ENCODE results near the gene PCYT1A. TPM values are rescaled to one million over a fixed set of nuclear protein-coding genes. Genes with fewer than 3 reads are reported as not detected.

Gene PCYT1A
- total RNA-seq, 1 experiment from 2014 or later: 28.5 TPM

GRCh38 chr3:196186651-196187573, 100.6 kb downstream of the PCYT1A start (continued):
- TF ChIP-seq ZNF425 (CRISPR knock-in tag; conservative IDR thresholded peaks at IDR 0.05) (no peak), ARID4B (CRISPR knock-in tag; IDR thresholded peaks at IDR 0.05; ENCODE audit: borderline replicate concordance) (no peak), E2F1 (CRISPR knock-in tag; IDR thresholded peaks at IDR 0.05) (no peak), HMGXB4 (CRISPR knock-in tag; IDR thresholded peaks at IDR 0.05) (no peak), CREM (CRISPR knock-in tag; IDR thresholded peaks at IDR 0.05) (0 out of 2 replicates have a peak, but pooled peaks have one; percentile 17), TEAD1 (CRISPR knock-in tag; IDR thresholded peaks at IDR 0.05) (peak; percentile 27; the same call in 1 of the 2 replicates), NFATC4 (CRISPR knock-in tag; IDR thresholded peaks at IDR 0.05) (no peak), GABPB1 (CRISPR knock-in tag; IDR thresholded peaks at IDR 0.05) (no peak), GTF2I (CRISPR knock-in tag; conservative IDR thresholded peaks at IDR 0.05) (no peak), ZNF416 (CRISPR knock-in tag; IDR thresholded peaks at IDR 0.05) (no peak), TEAD4 (CRISPR knock-in tag; IDR thresholded peaks at IDR 0.05) (no peak), TP53 (CRISPR knock-in tag; IDR thresholded peaks at IDR 0.05) (no peak), PRRX2 (CRISPR knock-in tag; IDR thresholded peaks at IDR 0.05) (no peak), FOXJ3 (CRISPR knock-in tag; IDR thresholded peaks at IDR 0.05; ENCODE audit: borderline replicate concordance) (no peak)

- no peak for ATAC-seq
- no peaks in the 10 kb centered on the region for H3K9me3 Mint-ChIP-seq
- ChIA-PET CTCF (interaction anchor here (3.2 kb wide), 1 partner anchor 111 kb away, joined by 26 read pairs; no protein-coding TSS in a partner anchor), POLR2A (no interaction called here)
- no peak for DNase-seq (ENCODE audit: low spot score)
- no peak overlapping the region for H3K27ac Mint-ChIP-seq
- H3K4me3 Mint-ChIP-seq: no peak overlapping the region
- H3K36me3 Mint-ChIP-seq: no peaks in the 10 kb centered on the region
- H3K4me1 Mint-ChIP-seq: peaks cover 13% of the 10 kb centered on the region
- no peaks in the 10 kb centered on the region for H3K27me3 Mint-ChIP-seq (ENCODE audit: low read depth)
- TF ChIP-seq ATF3 (CRISPR knock-in tag; conservative IDR thresholded peaks at IDR 0.05) (no peak), IRF1 (CRISPR knock-in tag; IDR thresholded peaks at IDR 0.05) (no peak), ESRRA (CRISPR knock-in tag; IDR thresholded peaks at IDR 0.05; ENCODE audit: borderline replicate concordance) (no peak), MLX (CRISPR knock-in tag; IDR thresholded peaks at IDR 0.05) (no peak), ZNF396 (CRISPR knock-in tag; IDR thresholded peaks at IDR 0.05; ENCODE audit: borderline replicate concordance) (no peak)
- TF ChIP-seq, protein P1, sequence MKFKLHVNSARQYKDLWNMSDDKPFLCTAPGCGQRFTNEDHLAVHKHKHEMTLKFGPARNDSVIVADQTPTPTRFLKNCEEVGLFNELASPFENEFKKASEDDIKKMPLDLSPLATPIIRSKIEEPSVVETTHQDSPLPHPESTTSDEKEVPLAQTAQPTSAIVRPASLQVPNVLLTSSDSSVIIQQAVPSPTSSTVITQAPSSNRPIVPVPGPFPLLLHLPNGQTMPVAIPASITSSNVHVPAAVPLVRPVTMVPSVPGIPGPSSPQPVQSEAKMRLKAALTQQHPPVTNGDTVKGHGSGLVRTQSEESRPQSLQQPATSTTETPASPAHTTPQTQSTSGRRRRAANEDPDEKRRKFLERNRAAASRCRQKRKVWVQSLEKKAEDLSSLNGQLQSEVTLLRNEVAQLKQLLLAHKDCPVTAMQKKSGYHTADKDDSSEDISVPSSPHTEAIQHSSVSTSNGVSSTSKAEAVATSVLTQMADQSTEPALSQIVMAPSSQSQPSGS (CRISPR knock-in tag; IDR thresholded peaks at IDR 0.05; ENCODE audit: borderline replicate concordance, low read depth): no peak
- TF ChIP-seq, protein P2, sequence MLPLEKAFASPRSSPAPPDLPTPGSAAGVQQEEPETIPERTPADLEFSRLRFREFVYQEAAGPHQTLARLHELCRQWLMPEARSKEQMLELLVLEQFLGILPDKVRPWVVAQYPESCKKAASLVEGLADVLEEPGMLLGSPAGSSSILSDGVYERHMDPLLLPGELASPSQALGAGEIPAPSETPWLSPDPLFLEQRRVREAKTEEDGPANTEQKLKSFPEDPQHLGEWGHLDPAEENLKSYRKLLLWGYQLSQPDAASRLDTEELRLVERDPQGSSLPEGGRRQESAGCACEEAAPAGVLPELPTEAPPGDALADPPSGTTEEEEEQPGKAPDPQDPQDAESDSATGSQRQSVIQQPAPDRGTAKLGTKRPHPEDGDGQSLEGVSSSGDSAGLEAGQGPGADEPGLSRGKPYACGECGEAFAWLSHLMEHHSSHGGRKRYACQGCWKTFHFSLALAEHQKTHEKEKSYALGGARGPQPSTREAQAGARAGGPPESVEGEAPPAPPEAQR (CRISPR knock-in tag; IDR thresholded peaks at IDR 0.05): no peak
Observed at GRCh38 chr3:196184881-196185280, 102.6 kb downstream of the PCYT1A start.
